Measurements from ENCODE around the gene GPA33. TPM values are rescaled to one million over a fixed set of nuclear protein-coding genes. Genes with fewer than 3 reads are reported as not detected.
A peak's percentile ranks its signal among the peaks of the same experiment; 100 is the strongest.

Gene GPA33
- total RNA-seq, 1 donor from 2014 or later: 0.10 TPM

DNA sequence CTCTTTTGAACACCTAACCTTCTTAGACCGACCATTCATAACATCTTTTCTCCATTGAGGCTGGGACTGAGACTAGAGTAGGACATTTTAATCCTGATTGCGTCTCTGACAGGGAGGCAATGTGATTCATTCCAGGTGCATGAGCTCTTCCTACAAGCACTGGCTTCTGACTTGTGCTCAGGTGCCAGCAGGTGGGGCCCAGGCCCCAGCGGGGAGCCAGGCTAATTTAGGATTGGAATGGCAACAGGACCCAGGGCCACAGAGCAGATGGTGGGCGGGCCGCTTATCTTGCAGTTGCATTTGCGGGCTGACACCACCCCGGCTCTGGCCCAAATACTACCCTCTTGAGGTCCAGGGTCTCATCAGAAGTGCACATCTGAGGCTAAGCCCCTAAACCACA, 4.1 kb downstream of the GPA33 start:
- no peak for DNase-seq

DNA sequence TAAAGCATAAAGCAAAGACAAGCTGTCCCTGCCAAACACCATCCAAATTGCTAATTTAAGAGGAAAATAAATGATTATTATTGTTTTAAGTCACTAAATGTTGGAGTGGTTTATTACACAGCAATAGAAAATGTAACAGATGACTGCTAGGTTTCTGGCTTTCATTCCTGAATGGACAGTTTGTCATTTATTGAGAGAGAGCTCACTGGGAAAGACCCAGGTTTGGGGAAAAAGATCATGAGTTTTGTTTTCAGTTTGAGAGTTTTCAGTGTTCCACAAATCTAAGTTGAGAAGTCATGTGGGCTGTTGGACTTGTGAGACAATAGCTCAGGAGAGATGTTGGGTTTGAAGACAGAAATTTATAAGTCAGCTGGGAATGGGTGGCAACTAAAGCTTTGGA, 5.4 kb downstream of the GPA33 start:
- no peak for DNase-seq

GRCh38 chr1:167083871-167084270, 6.3 kb downstream of the GPA33 start:
- no peak for DNase-seq

- no peak for DNase-seq
Measured at GRCh38 chr1:167083066-167083665, 7.0 kb downstream of the GPA33 start.

- DNase-seq: no peak
Measured at GRCh38 chr1:167082511-167083027, 7.6 kb downstream of the GPA33 start.

DNA sequence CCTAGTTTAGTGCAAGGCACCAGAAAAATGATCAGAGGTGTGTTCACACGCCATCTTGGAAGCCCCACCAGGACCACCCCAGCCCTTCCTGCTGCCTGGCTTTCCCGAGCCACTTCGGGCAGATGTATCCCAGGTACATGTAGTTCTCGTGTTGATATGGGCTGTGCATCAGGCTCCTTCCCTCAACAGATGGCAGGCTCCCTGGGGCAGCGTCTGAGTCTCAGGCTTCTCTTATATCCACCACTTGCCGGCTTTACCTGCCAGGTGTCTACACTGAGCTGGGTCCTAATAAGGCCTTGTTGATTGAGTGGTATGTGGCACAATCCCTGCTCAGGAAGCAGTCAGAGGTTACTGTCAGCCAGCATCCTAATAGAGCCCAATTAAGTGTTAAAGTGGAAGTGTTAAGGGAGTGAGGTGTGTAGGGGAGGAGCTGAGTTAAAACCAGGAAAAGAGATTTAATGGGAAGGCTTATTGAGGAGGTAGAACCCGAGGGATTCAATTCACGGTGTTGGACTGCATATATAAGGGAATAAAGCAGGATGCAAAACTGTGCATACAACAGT, 8.5 kb downstream of the GPA33 start:
- DNase-seq: no peak

DNA sequence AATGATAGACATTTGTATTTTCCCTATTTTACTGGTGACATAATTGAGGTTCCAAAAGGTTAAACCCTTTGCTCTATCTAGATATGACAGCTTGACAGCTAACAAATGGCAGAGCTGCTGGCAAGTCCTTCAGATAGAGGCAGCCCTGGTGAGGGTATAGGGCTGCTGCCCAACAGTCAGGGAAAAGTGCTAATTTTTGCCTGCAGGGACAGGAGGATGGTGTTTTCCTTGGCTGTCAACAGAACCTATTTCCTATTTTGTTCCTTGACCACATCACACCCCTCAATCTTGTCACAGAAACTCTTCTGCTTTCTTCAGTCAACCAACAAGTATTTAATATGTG, 12.3 kb downstream of the GPA33 start:
- no peak for DNase-seq

GRCh38 chr1:167077128-167077867, 12.9 kb downstream of the GPA33 start:
- DNase-seq: no peak

GRCh38 chr1:167076136-167076710, 14.0 kb downstream of the GPA33 start:
- no peak for DNase-seq

GRCh38 chr1:167071286-167071685, 18.9 kb downstream of the GPA33 start:
- DNase-seq: no peak

GRCh38 chr1:167068761-167069160, 21.4 kb downstream of the GPA33 start:
- DNase-seq: no peak

- DNase-seq: no peak
Measured at GRCh38 chr1:167067904-167068303, 22.3 kb downstream of the GPA33 start.

GRCh38 chr1:167066333-167067122, 23.6 kb downstream of the GPA33 start:
- no peak for DNase-seq

DNA sequence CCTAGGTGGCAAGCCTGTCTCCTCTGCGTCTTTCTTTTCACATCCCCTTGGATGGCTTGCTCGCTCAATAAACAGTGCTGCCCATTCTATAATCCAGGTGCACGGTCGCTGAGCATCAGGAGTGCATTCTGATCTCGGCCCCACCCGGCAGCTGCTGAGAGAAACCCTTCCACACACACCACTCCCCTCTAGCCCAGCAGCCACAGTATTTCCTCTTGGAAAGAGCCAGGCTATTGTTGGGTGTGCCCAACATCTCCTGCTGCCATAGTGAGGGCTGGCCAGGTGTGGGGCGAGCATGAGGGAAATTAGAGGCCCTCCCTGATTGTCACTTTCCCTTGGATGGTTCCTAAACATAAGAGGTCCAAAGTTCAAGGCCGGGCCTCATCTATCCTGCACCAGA, 24.7 kb downstream of the GPA33 start:
- DNase-seq: no peak

GRCh38 chr1:167064621-167065020, 25.6 kb downstream of the GPA33 start:
- DNase-seq: no peak

GRCh38 chr1:167061073-167061464, 29.1 kb downstream of the GPA33 start:
- no peak for DNase-seq

DNA sequence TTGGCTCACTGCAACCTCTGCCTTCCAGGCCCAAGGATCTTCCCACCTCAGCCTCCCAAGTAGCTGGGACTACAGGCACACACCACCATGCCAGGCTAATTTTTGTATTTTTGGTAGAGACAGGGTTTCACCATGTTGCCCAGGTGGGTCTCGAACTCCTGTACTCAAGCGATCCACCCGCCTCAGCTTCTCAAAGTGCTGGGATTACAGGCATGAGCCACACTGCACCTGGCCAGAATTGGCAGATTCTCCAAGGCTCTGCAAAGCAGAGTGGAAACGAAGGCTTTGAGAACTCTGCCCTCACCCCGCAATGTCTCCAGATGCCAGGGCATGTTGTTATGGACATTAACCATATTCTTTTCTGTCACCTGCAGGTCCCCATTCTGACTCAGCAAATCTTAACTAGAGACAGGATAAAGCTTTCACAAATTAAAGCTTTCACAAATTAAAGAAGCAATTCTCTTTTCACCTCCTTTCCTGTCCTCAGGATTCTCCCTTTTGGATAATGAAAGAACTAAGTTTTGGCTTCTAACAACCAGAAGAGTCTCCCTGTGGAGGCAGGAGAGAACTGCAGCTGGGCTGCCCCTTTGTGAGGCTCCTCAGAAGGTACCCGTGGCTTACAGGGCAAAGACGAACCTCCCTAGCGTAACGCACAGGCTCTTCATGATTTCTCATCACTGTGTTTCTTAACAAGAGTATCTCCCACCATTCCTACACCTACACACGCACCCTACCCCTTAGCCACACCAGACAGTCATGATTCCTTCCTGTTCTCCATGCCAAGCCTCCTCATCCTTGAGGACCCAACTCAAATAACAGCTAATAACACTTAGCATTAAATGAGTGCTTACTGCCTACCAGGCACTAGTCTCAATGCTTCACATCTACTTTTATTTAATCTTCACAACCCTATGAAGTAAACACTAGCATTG, 29.8 kb downstream of the GPA33 start:
- no peak for DNase-seq

GRCh38 chr1:167059809-167060107, 30.4 kb downstream of the GPA33 start:
- DNase-seq: no peak

DNA sequence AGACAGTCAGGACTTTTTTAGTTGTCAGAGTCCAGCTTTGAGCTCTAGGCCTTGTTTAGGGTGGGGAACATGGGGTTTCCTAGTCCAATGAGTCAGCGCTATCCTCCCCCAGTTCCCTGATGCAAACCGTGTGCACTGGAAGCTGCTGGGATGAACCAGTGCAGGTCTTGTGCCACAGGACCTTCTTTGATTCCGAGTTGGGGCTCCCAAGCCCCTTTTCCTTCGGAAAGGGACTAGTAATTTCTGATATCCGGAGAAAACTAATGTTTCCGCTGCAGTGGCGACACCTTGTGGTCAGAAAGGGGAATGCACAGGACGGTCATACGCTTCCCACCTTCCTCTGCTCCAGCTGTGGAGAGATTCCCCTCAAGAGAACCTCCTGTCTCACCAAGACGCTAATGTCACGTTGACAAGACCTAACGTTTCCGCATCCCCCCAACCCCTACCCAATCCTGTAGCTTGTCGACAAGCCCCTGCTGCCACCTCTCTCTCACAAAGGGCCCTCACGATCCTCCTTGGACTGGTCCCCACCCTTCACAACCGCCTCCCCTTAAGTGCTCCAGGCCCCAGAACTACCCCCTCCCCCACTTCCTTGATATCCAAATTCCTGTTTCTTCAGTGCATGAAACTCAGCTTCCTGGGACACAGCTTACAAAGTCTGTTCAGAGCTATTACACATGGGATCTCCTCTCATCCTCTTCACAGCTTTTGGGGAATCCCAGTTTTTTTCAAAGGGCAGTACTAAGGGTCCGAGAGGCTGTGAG, 30.9 kb downstream of the GPA33 start:
- DNase-seq: peak; percentile 25

DNA sequence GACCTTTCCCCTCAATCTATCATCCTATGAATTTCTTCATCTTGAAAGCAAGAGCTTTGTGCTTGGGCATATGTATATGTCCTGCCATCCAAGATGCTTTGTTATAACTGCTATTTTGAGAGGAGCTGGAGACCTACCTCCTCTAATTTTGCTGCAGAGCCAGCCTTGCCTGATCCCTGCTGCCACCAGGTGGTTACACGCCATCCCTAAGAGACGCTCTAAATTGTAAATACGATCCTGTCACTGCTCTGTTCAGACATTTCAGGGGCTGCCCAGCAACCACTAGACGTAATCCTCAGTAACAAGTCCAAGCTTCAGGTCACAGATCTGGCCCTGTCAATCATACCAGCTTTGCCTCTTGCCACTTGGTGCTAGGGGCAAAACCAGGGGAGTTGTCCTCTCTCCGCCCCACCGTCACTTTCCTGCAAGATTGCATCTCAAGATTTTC, 32.9 kb downstream of the GPA33 start:
- DNase-seq: no peak

Measured in skin of body (tissue), 2 donors.